IMR-90 (cell line): ENCODE results near the gene PRKAG2. TPM values are rescaled to one million over a fixed set of nuclear protein-coding genes. Genes with fewer than 3 reads are reported as not detected.

Source experiments
- ATAC-seq: fragments of 200-7000 bp; cut with Tn5 transposase; 2 replicates; pipeline ENCODE4 v1.9.1; 2020; ENCODE audit warnings: low read depth, mild to moderate bottlenecking, moderate library complexity
- BruUV-seq: library from RNA; stranded (reverse); fragments of 400-500 nt; replicated peaks from 2 replicates; lab custom pipeline; 2021; lab: Mats Ljungman, UMichigan
- CTCF ChIA-PET: fragments of 300-600 bp; formaldehyde crosslinking; extraction: SDS; loops from one replicate; lab custom pipeline; 2021; ENCODE audit warnings: antibody characterized with exemption; lab: Yijun Ruan, JAX
- POLR2A ChIA-PET: fragments of 300-600 bp; sonication (Branson Sonifier 250); formaldehyde crosslinking; loops from one replicate; lab custom pipeline; 2022; ENCODE audit warnings: antibody characterized with exemption; ENCODE audit not compliant: unreplicated experiment; lab: Charles Lee
- DNase-seq: peaks from one replicate; pipeline ENCODE4 v3.0.0; 2013
- H2AFZ ChIP-seq: replicated peaks from 2 replicates; pipeline ENCODE3; 2013; ENCODE audit warnings: low read length, mild to moderate bottlenecking; ENCODE audit not compliant: poor library complexity
- H2AK5ac ChIP-seq: 2 replicates; pipeline ENCODE4 v1.6.1; 2013; ENCODE audit warnings: low read depth, low read length, inconsistent platforms
- H2AK9ac ChIP-seq: replicated peaks from 2 replicates; pipeline ENCODE3; 2013; ENCODE audit warnings: mild to moderate bottlenecking, low read depth, low read length, moderate library complexity; ENCODE audit not compliant: poor library complexity
- H2BK120ac ChIP-seq: 2 replicates; pipeline ENCODE4 v1.6.1; 2013; ENCODE audit warnings: low read depth, low read length, inconsistent platforms
- H2BK15ac ChIP-seq: 3 replicates; pipeline ENCODE4 v1.6.1; 2013; ENCODE audit warnings: low read depth, low read length, inconsistent platforms
- H2BK20ac ChIP-seq: 2 replicates; pipeline ENCODE4 v1.6.1; 2013; ENCODE audit warnings: low read depth, mild to moderate bottlenecking, inconsistent platforms, low read length, moderate library complexity
- H2BK5ac ChIP-seq: 2 replicates; pipeline ENCODE4 v1.6.1; 2013; ENCODE audit warnings: mild to moderate bottlenecking, low read depth, low read length, inconsistent platforms; ENCODE audit not compliant: poor library complexity, severe bottlenecking
- H3K14ac ChIP-seq: replicated peaks from 2 replicates; pipeline ENCODE4 v1.6.1; 2013; ENCODE audit warnings: low read depth, low read length, inconsistent platforms
- H3K18ac ChIP-seq: 2 replicates; pipeline ENCODE4 v1.6.1; 2013; ENCODE audit warnings: low read depth, low read length, control low read depth
- H3K23ac ChIP-seq: 2 replicates; pipeline ENCODE4 v1.6.1; 2013; ENCODE audit warnings: low read depth, low read length, inconsistent platforms
- H3K27ac ChIP-seq: 2 replicates; pipeline ENCODE4 v1.5.1; 2013; ENCODE audit warnings: mild to moderate bottlenecking, control low read depth, low read length; ENCODE audit not compliant: insufficient read depth
- H3K27me3 ChIP-seq: 2 replicates; pipeline ENCODE4 v1.6.1; 2013; ENCODE audit warnings: low read length; ENCODE audit not compliant: control insufficient read depth, insufficient read depth
- H3K36me3 ChIP-seq: 2 replicates; pipeline ENCODE4 v1.6.1; 2013; ENCODE audit warnings: low read length, mixed read lengths; ENCODE audit not compliant: control insufficient read depth, insufficient read depth
- H3K4ac ChIP-seq: 2 replicates; pipeline ENCODE4 v1.6.1; 2013; ENCODE audit warnings: low read depth, low read length, inconsistent platforms
- H3K4me1 ChIP-seq: 2 replicates; pipeline ENCODE4 v1.6.1; 2013; ENCODE audit warnings: low read length, mixed read lengths; ENCODE audit not compliant: control insufficient read depth, insufficient read depth
- H3K4me2 ChIP-seq: 2 replicates; pipeline ENCODE4 v1.6.1; 2013; ENCODE audit warnings: low read depth, mild to moderate bottlenecking, control low read depth, low read length, moderate library complexity
- H3K4me3 ChIP-seq: 2 replicates; pipeline ENCODE4 v1.5.1; 2013; ENCODE audit warnings: low read depth, mild to moderate bottlenecking, control low read depth, low read length, moderate library complexity; ENCODE audit not compliant: insufficient read depth
- H3K56ac ChIP-seq: 2 replicates; pipeline ENCODE4 v1.6.1; 2013; ENCODE audit warnings: low read length, inconsistent platforms; ENCODE audit not compliant: insufficient read depth; ENCODE audit errors: extremely low read depth
- H3K79me1 ChIP-seq, 2 experiments: 2 replicates each; pipeline ENCODE4 v1.6.1; 2013; ENCODE audit warnings: low read length in 2 of 2, inconsistent platforms in 1 of 2, low read depth in 1 of 2
- H3K9ac ChIP-seq: 2 replicates; pipeline ENCODE4 v1.6.1; 2013; ENCODE audit warnings: low read depth, low read length, control low read depth
- H3K9me1 ChIP-seq: 2 replicates; pipeline ENCODE4 v1.6.1; 2013; ENCODE audit warnings: low read length, inconsistent platforms; ENCODE audit not compliant: insufficient read depth
- H3K9me3 ChIP-seq: 2 replicates; pipeline ENCODE4 v1.6.1; 2013; ENCODE audit warnings: low read length; ENCODE audit not compliant: control insufficient read depth, insufficient read depth
- H4K20me1 ChIP-seq: 2 replicates; pipeline ENCODE4 v1.6.1; 2013; ENCODE audit warnings: low read length, inconsistent platforms; ENCODE audit not compliant: insufficient read depth
- H4K5ac ChIP-seq: 2 replicates; pipeline ENCODE4 v1.6.1; 2013; ENCODE audit warnings: mild to moderate bottlenecking, low read depth, low read length, control low read depth
- H4K8ac ChIP-seq, 2 experiments: 2 replicates each; pipeline ENCODE4 v1.6.1; 2013; ENCODE audit warnings: low read depth in 2 of 2, low read length in 2 of 2, control low read depth in 1 of 2, inconsistent platforms in 1 of 2
- H4K91ac ChIP-seq: 2 replicates; pipeline ENCODE4 v1.6.1; 2013; ENCODE audit warnings: low read depth, low read length, inconsistent platforms; ENCODE audit not compliant: insufficient read depth
- MAFK ChIP-seq: IDR thresholded peaks from 2 replicates; pipeline ENCODE4 v1.6.1; 2012; ENCODE audit warnings: low read depth, low read length, improper control_type of control experiment
- MXI1 ChIP-seq: IDR thresholded peaks from 2 replicates; pipeline ENCODE4 v1.6.1; 2012; ENCODE audit warnings: low read depth, mild to moderate bottlenecking, low read length, moderate library complexity, borderline replicate concordance
- WGBS, 2 experiments: methylation state at CpG; one replicate each; pipeline versions ENCODE4 v1.1.5 to v1.1.7; 2013; ENCODE audit warnings: missing lambda C conversion rate in 2 of 2; ENCODE audit not compliant: insufficient read length in 1 of 2; ENCODE audit errors: extremely low coverage in 2 of 2; 5-methylcytosine and 5-hydroxymethylcytosine counted together
- dilution Hi-C: fragments of 300-500 bp; cut with HindIII; formaldehyde crosslinking; loops from one replicate; pipeline ENCODE4 v1.14.3; 2018; ENCODE audit warnings: low sequenced_read_pairs; ENCODE audit not compliant: unreplicated experiment
- in situ Hi-C: fragments of 300-500 bp; cut with MboI; formaldehyde crosslinking; loops from 3 replicates; pipeline ENCODE4 v1.14.3; 2019; ENCODE audit warnings: low sequenced_read_pairs, inconsistent platforms, mixed read lengths
- intact Hi-C: fragments of 100-400 bp; cut with micrococcal nuclease; formaldehyde crosslinking; loops from 2 replicates; pipeline ENCODE4 v1.10.0; 2022
- polyA plus RNA-seq, 3 experiments: library from polyadenylated mRNA; depleted of rRNA; stranded (reverse); fragments of >200 nt; gene quantifications; 2 replicates each; pipeline ENCODE4 v1.2.3, GENCODE V29; 2012; ENCODE audit warnings: low replicate concordance in 1 of 3
- total RNA-seq: library from RNA; depleted of rRNA; stranded (reverse); fragments of >200 nt; gene quantifications from 2 replicates; pipeline ENCODE4 v1.2.3, GENCODE V29; 2012

PRKAG2 gene
- total and polyA plus RNA-seq, 2 of the 4 experiments (the other 2 are of a cell fraction): 15.4 to 21.6 TPM

- in situ Hi-C loops: no loop called here
- dilution Hi-C loops: no loop called here
- H2BK120ac ChIP-seq: no peak overlapping the region
These were observed 7.6 kb upstream of the PRKAG2 start for GRCh38 chr7:151884312-151885201.

More at GRCh38 chr7:151884312-151885201, 7.6 kb upstream of the PRKAG2 start:
- no peak for DNase-seq
- ChIA-PET POLR2A (no interaction called here), CTCF (no interaction called here)
- Histone ChIP-seq H3K9ac (no peak overlapping the region), H3K9me1 (no peaks in the 10 kb centered on the region), H2BK20ac (no peak overlapping the region), H3K4me2 (no peak overlapping the region), H2BK15ac (no peak overlapping the region), H4K20me1 (no peaks in the 10 kb centered on the region), H3K27me3 (peaks cover 54% of the 10 kb centered on the region), H3K36me3 (no peaks in the 10 kb centered on the region), H3K4me1 (no peaks in the 10 kb centered on the region), H2BK5ac (no peak overlapping the region), H3K9me3 (no peaks in the 10 kb centered on the region), H3K27ac (no peak overlapping the region), H3K56ac (no peak overlapping the region), H3K23ac (no peak overlapping the region), H4K8ac (no peak overlapping the region), H2AFZ (no peak overlapping the region), H3K4me3 (no peak overlapping the region), H4K91ac (no peak overlapping the region), H3K79me1 (no peaks in the 10 kb centered on the region), H3K4ac (no peak overlapping the region), H2AK9ac (no peak overlapping the region), H2AK5ac (no peak overlapping the region), H3K18ac (no peak overlapping the region), H3K14ac (no peak overlapping the region), H4K5ac (no peak overlapping the region)
- WGBS, 2 experiments: 74% methylated on average over 7 of the region's 15 CpGs; no CpG with 5 or more reads in 1 of the 2 experiments
- no TSS peak for BruUV-seq
- ATAC-seq: no peak
- TF ChIP-seq MAFK (no peak), MXI1 (no peak)
- intact Hi-C loops: no loop called here
